H9 (cell line): ENCODE data around the gene ZNF318. TPM values are rescaled to one million over a fixed set of nuclear protein-coding genes. Genes with fewer than 3 reads are reported as not detected.
A peak's percentile ranks its signal among the peaks of the same experiment; 100 is the strongest.

ENCODE experiments used
- DNase-seq: peaks from one replicate; pipeline ENCODE4 v3.0.0-alpha.2; 2017
- H2AFZ ChIP-seq: one replicate; pipeline ENCODE4 v1.6.1; 2013; ENCODE audit warnings: mild to moderate bottlenecking, low read length, control low read depth, moderate library complexity
- H2AK5ac ChIP-seq: 2 replicates; pipeline ENCODE4 v1.6.1; 2013; ENCODE audit warnings: low read length, control low read depth, mixed read lengths; ENCODE audit not compliant: insufficient read length
- H2BK120ac ChIP-seq: one replicate; pipeline ENCODE4 v1.6.1; 2013; ENCODE audit warnings: low read depth, mild to moderate bottlenecking, low read length, control low read depth, inconsistent platforms; ENCODE audit not compliant: poor library complexity, severe bottlenecking
- H2BK12ac ChIP-seq: 2 replicates; pipeline ENCODE4 v1.6.1; 2013; ENCODE audit warnings: low read length, control low read depth, mixed read lengths, low read depth; ENCODE audit not compliant: insufficient read length
- H2BK15ac ChIP-seq: 2 replicates; pipeline ENCODE4 v1.6.1; 2013; ENCODE audit warnings: low read depth, low read length, control low read depth
- H2BK20ac ChIP-seq: one replicate; pipeline ENCODE4 v1.6.1; 2013; ENCODE audit warnings: low read depth, mild to moderate bottlenecking, low read length, control low read depth, inconsistent platforms; ENCODE audit not compliant: poor library complexity, severe bottlenecking
- H2BK5ac ChIP-seq: 2 replicates; pipeline ENCODE4 v1.6.1; 2013; ENCODE audit warnings: low read length, control low read depth, mixed read lengths; ENCODE audit not compliant: insufficient read length
- H3K14ac ChIP-seq: 2 replicates; pipeline ENCODE4 v1.6.1; 2013; ENCODE audit warnings: low read length, control low read depth; ENCODE audit not compliant: insufficient read depth
- H3K18ac ChIP-seq: 2 replicates; pipeline ENCODE4 v1.6.1; 2013; ENCODE audit warnings: low read depth, mild to moderate bottlenecking, mixed read lengths, low read length, control low read depth; ENCODE audit not compliant: insufficient read length
- H3K23ac ChIP-seq: 2 replicates; pipeline ENCODE4 v1.6.1; 2013; ENCODE audit warnings: low read length, control low read depth, mixed read lengths, low read depth; ENCODE audit not compliant: insufficient read length
- H3K23me2 ChIP-seq: 2 replicates; pipeline ENCODE4 v1.6.1; 2013; ENCODE audit warnings: low read depth, mild to moderate bottlenecking, mixed read lengths, low read length, control low read depth; ENCODE audit not compliant: insufficient read length, poor library complexity, severe bottlenecking
- H3K27ac ChIP-seq: 2 replicates; pipeline ENCODE4 v1.5.1; 2013; ENCODE audit warnings: low read length, control low read depth, mixed read lengths, low read depth; ENCODE audit not compliant: insufficient read length
- H3K27me3 ChIP-seq: 2 replicates; pipeline ENCODE4 v1.6.1; 2013; ENCODE audit warnings: low read length, control low read depth, inconsistent platforms; ENCODE audit not compliant: insufficient read depth
- H3K4ac ChIP-seq: 2 replicates; pipeline ENCODE4 v1.6.1; 2013; ENCODE audit warnings: low read depth, mild to moderate bottlenecking, control low read depth, inconsistent platforms, low read length, moderate library complexity
- H3K4me1 ChIP-seq: 2 replicates; pipeline ENCODE4 v1.6.1; 2013; ENCODE audit warnings: low read length, control low read depth, inconsistent platforms; ENCODE audit not compliant: insufficient read depth
- H3K4me2 ChIP-seq: 2 replicates; pipeline ENCODE4 v1.6.1; 2013; ENCODE audit warnings: low read length, control low read depth, mixed read lengths; ENCODE audit not compliant: insufficient read length, insufficient read depth
- H3K56ac ChIP-seq: 2 replicates; pipeline ENCODE4 v1.6.1; 2013; ENCODE audit warnings: low read depth, mild to moderate bottlenecking, mixed read lengths, low read length, control low read depth; ENCODE audit not compliant: insufficient read length
- H3K79me1 ChIP-seq: 2 replicates; pipeline ENCODE4 v1.6.1; 2013; ENCODE audit warnings: low read depth, mild to moderate bottlenecking, moderate library complexity, low read length, control low read depth, inconsistent platforms; ENCODE audit not compliant: insufficient read depth, poor library complexity, severe bottlenecking
- H3K79me2 ChIP-seq: 2 replicates; pipeline ENCODE4 v1.6.1; 2013; ENCODE audit warnings: low read length, control low read depth, inconsistent platforms; ENCODE audit not compliant: insufficient read depth
- H3K9ac ChIP-seq: 2 replicates; pipeline ENCODE4 v1.6.1; 2013; ENCODE audit warnings: low read length, control low read depth, mixed read lengths; ENCODE audit not compliant: insufficient read length; ENCODE audit errors: extremely low read depth
- H3K9me3 ChIP-seq: one replicate; pipeline ENCODE4 v1.6.1; 2013; ENCODE audit warnings: low read depth, low read length, inconsistent platforms; ENCODE audit not compliant: control insufficient read depth
- H3T11ph ChIP-seq: one replicate; pipeline ENCODE4 v1.6.1; 2013; ENCODE audit warnings: mild to moderate bottlenecking, low read length, control low read depth, inconsistent platforms
- H4K20me1 ChIP-seq: one replicate; pipeline ENCODE4 v1.6.1; 2013; ENCODE audit not compliant: control insufficient read depth, insufficient read length, insufficient read depth
- H4K5ac ChIP-seq: 2 replicates; pipeline ENCODE4 v1.6.1; 2013; ENCODE audit warnings: low read depth, mild to moderate bottlenecking, mixed read lengths, low read length, control low read depth; ENCODE audit not compliant: insufficient read length
- H4K8ac ChIP-seq: replicated peaks from 2 replicates; pipeline ENCODE4 v1.6.1; 2013; ENCODE audit warnings: low read length, control low read depth, mixed read lengths, low read depth; ENCODE audit not compliant: insufficient read length
- H4K91ac ChIP-seq: 2 replicates; pipeline ENCODE4 v1.6.1; 2013; ENCODE audit warnings: low read depth, mild to moderate bottlenecking, moderate library complexity, mixed read lengths, low read length, control low read depth; ENCODE audit not compliant: insufficient read length
- H3K27ac Mint-ChIP-seq, 3 experiments: 2 replicates in 2 of 3; 3 replicates in 1 of 3; pipeline ENCODE4 v1.8.0; 2020 to 2021; ENCODE audit warnings: mixed read lengths in 3 of 3, mild to moderate bottlenecking in 1 of 3, moderate library complexity in 1 of 3
- H3K27me3 Mint-ChIP-seq: 2 replicates; pipeline ENCODE4 v1.8.0; 2021; ENCODE audit warnings: low read depth, mild to moderate bottlenecking, moderate library complexity, mixed read lengths
- H3K36me3 Mint-ChIP-seq, 3 experiments: 2 replicates in 2 of 3; 3 replicates in 1 of 3; pipeline ENCODE4 v1.8.0; 2020 to 2021; ENCODE audit warnings: low read depth in 3 of 3, mixed read lengths in 3 of 3; ENCODE audit not compliant: insufficient read depth in 1 of 3
- H3K4me1 Mint-ChIP-seq, 2 experiments: 2 replicates each; pipeline ENCODE4 v1.8.0; 2020; ENCODE audit warnings: mixed read lengths in 2 of 2
- H3K4me3 Mint-ChIP-seq, 2 experiments: 2 replicates in 1 of 2; 3 replicates in 1 of 2; pipeline ENCODE4 v1.8.0; 2020 to 2021; ENCODE audit warnings: mild to moderate bottlenecking in 2 of 2, mixed read lengths in 2 of 2, moderate library complexity in 1 of 2
- H3K9me3 Mint-ChIP-seq, 2 experiments: 2 replicates in 1 of 2; 3 replicates in 1 of 2; pipeline ENCODE4 v1.8.0; 2020; ENCODE audit warnings: mild to moderate bottlenecking in 2 of 2, mixed read lengths in 2 of 2, moderate library complexity in 1 of 2
- CTCF ChIP-seq: fragments of 200-600 bp; sonication (generic); conservative IDR thresholded peaks from 3 replicates; pipeline ENCODE4 v1.8.0; 2021; ENCODE audit warnings: antibody characterized with exemption, mild to moderate bottlenecking
- WGBS: extraction: QIAGEN DNeasy Blood & Tissue Kit; methylation state at CpG from one replicate; pipeline ENCODE4 v1.1.7; 2013; ENCODE audit warnings: missing lambda C conversion rate, low lambda C conversion rate, mixed read lengths; ENCODE audit not compliant: insufficient read length; ENCODE audit errors: extremely low coverage; 5-methylcytosine and 5-hydroxymethylcytosine counted together
- total RNA-seq: library from RNA; stranded (reverse); gene quantifications from 2 replicates; pipeline ENCODE4 v1.2.1, GENCODE V29; 2021

Gene ZNF318
- total RNA-seq, 1 experiment from 2014 or later, result 16.3 TPM

- Histone ChIP-seq H3K9ac (no peak overlapping the region), H3K9me3 (no peaks in the 10 kb centered on the region), H3K79me2 (no peaks in the 10 kb centered on the region), H3K14ac (no peak overlapping the region), H3K23ac (no peak overlapping the region), H3K79me1 (no peaks in the 10 kb centered on the region), H2AK5ac (no peak overlapping the region), H3K4me2 (no peak overlapping the region), H2BK15ac (no peak overlapping the region), H3K4me1 (no peaks in the 10 kb centered on the region), H4K5ac (no peak overlapping the region), H3K27me3 (no peaks in the 10 kb centered on the region), H2BK20ac (no peak overlapping the region), H2BK120ac (no peak overlapping the region), H2BK12ac (no peak overlapping the region), H4K20me1 (no peaks in the 10 kb centered on the region), H3K27ac (no peak overlapping the region), H3K4ac (no peak overlapping the region), H4K91ac (no peak overlapping the region), H3T11ph (no peak overlapping the region), H3K18ac (no peak overlapping the region), H3K23me2 (no peaks in the 10 kb centered on the region), H4K8ac (no peak overlapping the region), H2BK5ac (no peak overlapping the region), H3K56ac (no peak overlapping the region), H2AFZ (no peak overlapping the region)
- DNase-seq, result no peak
- Mint-ChIP-seq H3K27ac (peak overlapping the region; percentile 66 to 97 (median 79); a peak in 4 of 7 replicates), H3K27me3 (peaks cover 6% of the 10 kb centered on the region), H3K4me3 (no peak overlapping the region), H3K36me3 (no peaks in the 10 kb centered on the region), H3K9me3 (no peaks in the 10 kb centered on the region), H3K4me1 (peaks cover 10 to 23% of the 10 kb centered on the region in 2 experiments)
- WGBS, result no CpG with 5 or more reads among the region's 7 CpGs
- no peak for TF ChIP-seq CTCF
These were observed 81.4 kb downstream of the ZNF318 start for GRCh38 chr6:43287717-43288679.
